Effector CD8-positive, alpha-beta T cell (primary cell): ENCODE data around the gene METAP1D.
"Not testable (repeated sequence)": the region's sequence is repeated elsewhere in the genome, so short reads cannot be mapped to it uniquely, and the experiment has no call there.

Experiments used
- DNase-seq: peaks from one replicate; lab custom pipeline; 2025; lab: John Stamatoyannopoulos, UW

METAP1D gene

DNA sequence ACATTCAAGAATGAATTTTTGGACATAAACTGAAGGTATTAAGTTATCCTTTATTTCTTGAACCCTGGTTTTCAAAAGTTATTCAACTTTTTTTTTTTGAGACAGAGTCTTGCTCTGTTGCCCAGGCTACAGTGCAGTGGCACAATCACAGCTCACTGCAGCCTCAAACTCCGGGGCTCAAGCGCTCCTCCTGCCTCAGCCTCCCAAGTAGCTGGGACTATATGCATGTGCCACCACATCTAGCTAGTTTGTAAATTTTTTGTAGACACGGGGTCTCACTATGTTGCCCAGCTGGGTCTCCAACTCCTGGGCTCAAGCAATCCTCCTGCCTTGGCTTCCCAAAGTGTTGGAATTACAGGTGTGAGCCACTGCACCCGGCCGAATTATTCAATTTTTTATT is 2.7 kb upstream of the METAP1D start:
- not testable (repeated sequence) for DNase-seq

DNA sequence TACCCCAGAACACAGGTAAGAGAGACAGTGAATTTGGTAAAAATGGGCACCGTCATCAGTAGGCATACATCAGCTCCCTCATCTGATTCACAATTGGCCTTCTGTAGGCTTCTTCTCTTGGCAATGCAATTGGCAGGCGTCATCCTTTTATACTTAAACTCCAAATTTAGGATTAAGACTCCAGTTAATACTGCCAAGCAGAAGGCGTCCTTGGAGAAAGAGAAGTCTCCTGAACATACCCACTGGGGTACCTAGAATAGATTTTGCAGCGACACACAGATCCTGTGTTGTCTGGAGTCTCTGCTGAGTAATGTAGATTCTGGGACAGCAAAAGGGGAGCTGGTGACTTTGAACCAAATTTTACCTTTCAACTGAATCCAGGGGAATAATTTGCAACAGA is 592 bp upstream of the METAP1D start:
- no peak for DNase-seq

GRCh38 chr2:172000696-172001361 is 1.1 kb downstream of the METAP1D start:
- DNase-seq: no peak

GRCh38 chr2:172007372-172007771 is 7.6 kb downstream of the METAP1D start:
- DNase-seq: no peak

GRCh38 chr2:172009823-172010222 is 10.1 kb downstream of the METAP1D start:
- DNase-seq: no peak

GRCh38 chr2:172011812-172012575 is 12.2 kb downstream of the METAP1D start:
- DNase-seq: no peak

- DNase-seq: no peak
Measured at GRCh38 chr2:172012677-172013391, 13.1 kb downstream of the METAP1D start.

DNA sequence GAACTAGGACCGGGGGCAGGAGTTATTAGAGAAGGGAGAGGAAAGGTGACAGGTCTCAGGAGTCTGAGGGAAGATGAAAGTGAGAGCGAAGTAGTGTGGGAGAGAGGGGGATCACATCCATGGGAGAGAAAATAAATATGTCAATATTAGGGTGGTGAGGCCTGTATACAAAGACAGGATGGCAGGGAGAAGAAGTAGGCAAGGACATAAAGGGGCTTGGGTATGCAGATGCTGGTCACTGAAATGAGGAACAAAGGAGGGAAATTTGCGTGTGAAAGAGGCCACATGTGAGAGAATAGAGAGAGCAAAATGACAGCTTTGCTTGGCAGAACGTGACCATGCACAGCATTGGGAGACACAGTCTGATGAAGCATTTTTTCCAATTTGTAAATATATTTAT is 13.6 kb downstream of the METAP1D start:
- DNase-seq: no peak

DNA sequence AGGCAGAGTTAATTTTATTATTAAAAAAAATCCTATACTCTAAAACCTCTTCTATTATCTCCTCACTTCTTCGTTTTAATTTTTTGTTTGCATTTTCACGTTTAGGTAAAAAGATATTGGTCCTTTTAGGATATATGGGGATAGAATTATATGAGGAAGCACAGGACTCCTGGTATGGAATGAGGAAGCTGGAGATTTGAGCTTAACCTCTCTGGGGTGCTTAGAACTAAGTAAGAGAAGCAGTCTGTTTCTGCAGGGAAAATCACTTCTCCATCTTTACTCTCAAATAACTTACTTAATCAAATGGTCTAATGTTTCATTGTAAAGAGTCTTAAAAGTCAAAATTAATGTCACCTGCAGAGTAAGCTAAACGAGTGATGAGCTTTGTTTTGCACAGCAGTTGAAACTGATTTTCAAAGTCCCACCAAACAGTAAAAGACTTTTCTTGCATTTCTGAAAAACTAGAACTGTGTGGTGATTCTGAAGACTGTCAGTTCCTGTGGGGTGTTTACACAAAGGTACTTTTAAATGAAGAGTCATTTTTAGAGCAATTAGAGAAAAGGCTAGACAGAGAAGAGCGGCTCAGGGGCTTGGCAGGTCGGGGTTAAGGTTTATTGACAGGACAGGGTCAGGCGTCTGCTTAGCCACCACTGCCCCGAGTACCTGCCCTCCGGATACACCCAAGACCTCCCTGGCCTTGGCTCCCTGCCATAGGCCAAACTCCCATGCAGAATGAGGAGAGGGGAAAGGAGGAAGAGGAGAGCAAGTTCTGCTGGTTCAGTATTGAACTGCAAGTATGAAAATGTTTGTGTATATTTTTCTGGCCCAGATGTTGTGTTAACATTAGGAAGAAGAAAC is 21.6 kb downstream of the METAP1D start:
- no peak for DNase-seq

- DNase-seq: no peak
Measured at GRCh38 chr2:172021955-172022354, 22.2 kb downstream of the METAP1D start.

DNA sequence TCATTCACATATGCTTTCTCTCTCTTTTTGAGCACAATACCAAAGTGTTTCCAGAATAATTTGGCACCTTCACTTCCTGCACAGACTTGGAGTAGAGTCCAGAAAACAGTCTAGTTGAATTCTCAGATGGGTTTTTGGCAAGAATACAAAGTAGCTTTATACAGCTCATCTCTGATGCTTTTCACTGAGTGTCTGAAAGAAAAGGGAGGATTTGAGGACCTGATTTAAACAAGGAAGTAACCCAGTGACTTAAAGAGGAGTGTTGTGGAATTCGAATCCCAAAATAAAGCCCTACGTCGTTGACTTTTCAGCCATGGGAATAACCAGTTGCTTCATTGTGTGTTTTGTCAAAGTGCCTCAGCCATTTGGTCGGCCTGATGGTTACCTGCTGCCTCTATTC is 31.8 kb downstream of the METAP1D start:
- DNase-seq: no peak

DNA sequence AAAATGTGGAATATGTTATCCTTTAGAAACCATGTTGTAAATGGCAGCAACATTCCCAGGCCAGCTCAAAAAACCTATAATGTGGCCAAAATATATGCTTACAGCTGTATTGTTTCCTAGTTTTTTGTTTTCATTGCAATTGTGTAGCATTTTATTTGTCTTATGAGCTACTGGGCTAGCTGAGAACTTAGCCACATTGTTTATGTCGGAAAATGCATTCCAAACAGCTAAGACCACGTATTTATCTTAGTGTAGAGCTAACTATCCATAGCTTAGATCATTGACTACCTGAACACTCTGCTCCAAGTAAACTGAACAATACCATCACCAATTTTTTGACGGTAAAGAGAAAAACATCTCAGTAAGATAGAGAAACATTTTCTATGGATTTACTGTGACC is 38.4 kb downstream of the METAP1D start:
- no peak for DNase-seq

- DNase-seq: no peak
Measured at GRCh38 chr2:172038604-172039003, 38.9 kb downstream of the METAP1D start.

GRCh38 chr2:172039011-172039704 is 39.4 kb downstream of the METAP1D start:
- no peak for DNase-seq

- DNase-seq: no peak
Measured at GRCh38 chr2:172040311-172040710, 40.6 kb downstream of the METAP1D start.

DNA sequence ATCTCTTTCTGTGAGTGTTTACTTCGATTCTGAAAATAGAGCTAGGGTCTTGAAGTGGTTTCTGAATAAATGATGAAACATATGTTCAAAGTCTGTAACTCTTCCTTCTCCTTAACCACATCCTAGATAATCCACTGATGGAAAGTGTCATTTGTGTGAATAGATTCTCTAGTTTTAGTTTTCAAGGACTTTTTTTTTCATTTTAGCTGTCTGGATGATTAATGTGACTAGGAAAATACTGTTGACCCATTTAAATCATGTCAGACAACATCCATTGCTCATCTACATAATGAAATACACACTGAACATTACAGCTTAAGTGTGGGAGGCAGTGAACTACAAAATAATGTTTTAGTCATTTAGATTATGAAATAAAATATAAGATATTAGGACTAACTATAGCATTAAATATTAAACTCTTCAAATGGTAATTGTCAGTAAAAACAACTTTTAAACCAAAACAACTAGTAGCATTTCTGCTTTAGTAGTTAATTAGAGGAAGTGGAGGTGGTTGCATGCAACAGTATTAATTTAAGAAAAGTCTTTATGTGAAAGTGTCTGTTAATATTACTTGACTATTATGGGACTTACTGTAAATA is 46.4 kb downstream of the METAP1D start:
- DNase-seq: no peak

- DNase-seq: no peak
Measured at GRCh38 chr2:172046866-172047565, 47.3 kb downstream of the METAP1D start.

DNA sequence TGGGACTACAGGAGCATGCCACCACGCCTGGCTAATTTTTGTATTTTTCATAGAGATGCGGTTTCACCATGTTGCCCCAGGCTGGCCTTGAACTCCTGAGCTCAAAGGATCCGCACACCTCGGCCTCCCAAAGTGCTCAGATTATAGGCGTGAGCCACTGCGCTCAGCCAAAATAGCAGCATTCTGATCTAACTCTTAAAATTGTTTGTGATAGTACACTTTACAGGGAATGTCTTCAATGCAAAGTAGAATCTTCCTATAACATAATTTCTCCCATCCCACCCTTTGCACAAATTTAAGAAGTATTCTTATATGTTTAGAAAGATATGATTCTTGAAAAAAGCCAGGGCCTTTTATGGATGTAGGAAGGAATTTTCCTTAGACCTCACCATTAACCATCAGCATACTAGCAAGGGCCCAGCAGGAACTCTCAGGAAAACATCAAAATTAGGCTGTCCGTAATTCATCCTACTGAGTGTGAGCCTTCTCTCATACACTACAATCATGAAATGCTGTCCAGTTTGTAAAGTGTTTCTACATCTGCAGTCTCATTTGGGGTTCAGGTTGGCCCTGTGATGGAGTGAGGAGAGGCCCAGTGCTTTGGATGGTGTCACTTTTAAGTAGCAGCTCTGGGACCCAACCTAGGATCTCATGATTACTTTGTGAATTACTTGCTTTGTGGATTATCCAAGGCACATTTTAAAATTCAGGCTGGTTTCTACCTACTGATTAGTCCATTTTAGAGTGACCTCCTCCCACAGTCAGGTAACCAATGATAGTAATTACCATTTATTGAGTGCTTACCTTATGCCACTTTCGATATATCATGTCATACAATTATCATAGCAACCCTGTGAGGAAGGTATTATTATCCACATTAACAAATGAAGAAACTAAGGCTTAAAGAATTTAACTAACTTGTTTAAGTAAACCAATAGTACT is 48.1 kb downstream of the METAP1D start:
- no peak for DNase-seq
